H9 (cell line): ENCODE data around the gene EHF. TPM values are rescaled to one million over a fixed set of nuclear protein-coding genes. Genes with fewer than 3 reads are reported as not detected.

Experiments
- DNase-seq: peaks from one replicate; pipeline ENCODE4 v3.0.0-alpha.2; 2017
- H2AFZ ChIP-seq: one replicate; pipeline ENCODE4 v1.6.1; 2013; ENCODE audit warnings: mild to moderate bottlenecking, low read length, control low read depth, moderate library complexity
- H2AK5ac ChIP-seq: 2 replicates; pipeline ENCODE4 v1.6.1; 2013; ENCODE audit warnings: low read length, control low read depth, mixed read lengths; ENCODE audit not compliant: insufficient read length
- H2BK120ac ChIP-seq: one replicate; pipeline ENCODE4 v1.6.1; 2013; ENCODE audit warnings: low read depth, mild to moderate bottlenecking, low read length, control low read depth, inconsistent platforms; ENCODE audit not compliant: poor library complexity, severe bottlenecking
- H2BK12ac ChIP-seq: 2 replicates; pipeline ENCODE4 v1.6.1; 2013; ENCODE audit warnings: low read length, control low read depth, mixed read lengths, low read depth; ENCODE audit not compliant: insufficient read length
- H2BK15ac ChIP-seq: 2 replicates; pipeline ENCODE4 v1.6.1; 2013; ENCODE audit warnings: low read depth, low read length, control low read depth
- H2BK20ac ChIP-seq: one replicate; pipeline ENCODE4 v1.6.1; 2013; ENCODE audit warnings: low read depth, mild to moderate bottlenecking, low read length, control low read depth, inconsistent platforms; ENCODE audit not compliant: poor library complexity, severe bottlenecking
- H2BK5ac ChIP-seq: 2 replicates; pipeline ENCODE4 v1.6.1; 2013; ENCODE audit warnings: low read length, control low read depth, mixed read lengths; ENCODE audit not compliant: insufficient read length
- H3K14ac ChIP-seq: 2 replicates; pipeline ENCODE4 v1.6.1; 2013; ENCODE audit warnings: low read length, control low read depth; ENCODE audit not compliant: insufficient read depth
- H3K18ac ChIP-seq: 2 replicates; pipeline ENCODE4 v1.6.1; 2013; ENCODE audit warnings: low read depth, mild to moderate bottlenecking, mixed read lengths, low read length, control low read depth; ENCODE audit not compliant: insufficient read length
- H3K23ac ChIP-seq: 2 replicates; pipeline ENCODE4 v1.6.1; 2013; ENCODE audit warnings: low read length, control low read depth, mixed read lengths, low read depth; ENCODE audit not compliant: insufficient read length
- H3K23me2 ChIP-seq: 2 replicates; pipeline ENCODE4 v1.6.1; 2013; ENCODE audit warnings: low read depth, mild to moderate bottlenecking, mixed read lengths, low read length, control low read depth; ENCODE audit not compliant: insufficient read length, poor library complexity, severe bottlenecking
- H3K27ac ChIP-seq: 2 replicates; pipeline ENCODE4 v1.5.1; 2013; ENCODE audit warnings: low read length, control low read depth, mixed read lengths, low read depth; ENCODE audit not compliant: insufficient read length
- H3K27me3 ChIP-seq: 2 replicates; pipeline ENCODE4 v1.6.1; 2013; ENCODE audit warnings: low read length, control low read depth, inconsistent platforms; ENCODE audit not compliant: insufficient read depth
- H3K4ac ChIP-seq: 2 replicates; pipeline ENCODE4 v1.6.1; 2013; ENCODE audit warnings: low read depth, mild to moderate bottlenecking, control low read depth, inconsistent platforms, low read length, moderate library complexity
- H3K4me1 ChIP-seq: 2 replicates; pipeline ENCODE4 v1.6.1; 2013; ENCODE audit warnings: low read length, control low read depth, inconsistent platforms; ENCODE audit not compliant: insufficient read depth
- H3K4me2 ChIP-seq: 2 replicates; pipeline ENCODE4 v1.6.1; 2013; ENCODE audit warnings: low read length, control low read depth, mixed read lengths; ENCODE audit not compliant: insufficient read length, insufficient read depth
- H3K56ac ChIP-seq: 2 replicates; pipeline ENCODE4 v1.6.1; 2013; ENCODE audit warnings: low read depth, mild to moderate bottlenecking, mixed read lengths, low read length, control low read depth; ENCODE audit not compliant: insufficient read length
- H3K79me1 ChIP-seq: 2 replicates; pipeline ENCODE4 v1.6.1; 2013; ENCODE audit warnings: low read depth, mild to moderate bottlenecking, moderate library complexity, low read length, control low read depth, inconsistent platforms; ENCODE audit not compliant: insufficient read depth, poor library complexity, severe bottlenecking
- H3K79me2 ChIP-seq: 2 replicates; pipeline ENCODE4 v1.6.1; 2013; ENCODE audit warnings: low read length, control low read depth, inconsistent platforms; ENCODE audit not compliant: insufficient read depth
- H3K9ac ChIP-seq: 2 replicates; pipeline ENCODE4 v1.6.1; 2013; ENCODE audit warnings: low read length, control low read depth, mixed read lengths; ENCODE audit not compliant: insufficient read length; ENCODE audit errors: extremely low read depth
- H3K9me3 ChIP-seq: one replicate; pipeline ENCODE4 v1.6.1; 2013; ENCODE audit warnings: low read depth, low read length, inconsistent platforms; ENCODE audit not compliant: control insufficient read depth
- H3T11ph ChIP-seq: one replicate; pipeline ENCODE4 v1.6.1; 2013; ENCODE audit warnings: mild to moderate bottlenecking, low read length, control low read depth, inconsistent platforms
- H4K20me1 ChIP-seq: one replicate; pipeline ENCODE4 v1.6.1; 2013; ENCODE audit not compliant: control insufficient read depth, insufficient read length, insufficient read depth
- H4K5ac ChIP-seq: 2 replicates; pipeline ENCODE4 v1.6.1; 2013; ENCODE audit warnings: low read depth, mild to moderate bottlenecking, mixed read lengths, low read length, control low read depth; ENCODE audit not compliant: insufficient read length
- H4K8ac ChIP-seq: replicated peaks from 2 replicates; pipeline ENCODE4 v1.6.1; 2013; ENCODE audit warnings: low read length, control low read depth, mixed read lengths, low read depth; ENCODE audit not compliant: insufficient read length
- H4K91ac ChIP-seq: 2 replicates; pipeline ENCODE4 v1.6.1; 2013; ENCODE audit warnings: low read depth, mild to moderate bottlenecking, moderate library complexity, mixed read lengths, low read length, control low read depth; ENCODE audit not compliant: insufficient read length
- H3K27ac Mint-ChIP-seq, 3 experiments: 2 replicates in 2 of 3; 3 replicates in 1 of 3; pipeline ENCODE4 v1.8.0; 2020 to 2021; ENCODE audit warnings: mixed read lengths in 3 of 3, mild to moderate bottlenecking in 1 of 3, moderate library complexity in 1 of 3
- H3K27me3 Mint-ChIP-seq: 2 replicates; pipeline ENCODE4 v1.8.0; 2021; ENCODE audit warnings: low read depth, mild to moderate bottlenecking, moderate library complexity, mixed read lengths
- H3K36me3 Mint-ChIP-seq, 3 experiments: 2 replicates in 2 of 3; 3 replicates in 1 of 3; pipeline ENCODE4 v1.8.0; 2020 to 2021; ENCODE audit warnings: low read depth in 3 of 3, mixed read lengths in 3 of 3; ENCODE audit not compliant: insufficient read depth in 1 of 3
- H3K4me1 Mint-ChIP-seq, 2 experiments: 2 replicates each; pipeline ENCODE4 v1.8.0; 2020; ENCODE audit warnings: mixed read lengths in 2 of 2
- H3K4me3 Mint-ChIP-seq, 2 experiments: 2 replicates in 1 of 2; 3 replicates in 1 of 2; pipeline ENCODE4 v1.8.0; 2020 to 2021; ENCODE audit warnings: mild to moderate bottlenecking in 2 of 2, mixed read lengths in 2 of 2, moderate library complexity in 1 of 2
- H3K9me3 Mint-ChIP-seq, 2 experiments: 2 replicates in 1 of 2; 3 replicates in 1 of 2; pipeline ENCODE4 v1.8.0; 2020; ENCODE audit warnings: mild to moderate bottlenecking in 2 of 2, mixed read lengths in 2 of 2, moderate library complexity in 1 of 2
- WGBS: extraction: QIAGEN DNeasy Blood & Tissue Kit; methylation state at CpG from one replicate; pipeline ENCODE4 v1.1.7; 2013; ENCODE audit warnings: missing lambda C conversion rate, low lambda C conversion rate, mixed read lengths; ENCODE audit not compliant: insufficient read length; ENCODE audit errors: extremely low coverage; 5-methylcytosine and 5-hydroxymethylcytosine counted together
- total RNA-seq: library from RNA; stranded (reverse); gene quantifications from 2 replicates; pipeline ENCODE4 v1.2.1, GENCODE V29; 2021
- TF ChIP-seq, protein P1 (sequence below): fragments of 200-600 bp; sonication (generic); conservative IDR thresholded peaks from 3 replicates; pipeline ENCODE4 v1.8.0; 2021; ENCODE audit warnings: antibody characterized with exemption, mild to moderate bottlenecking

Gene EHF
- total RNA-seq, 1 experiment from 2014 or later, result not detected

DNA sequence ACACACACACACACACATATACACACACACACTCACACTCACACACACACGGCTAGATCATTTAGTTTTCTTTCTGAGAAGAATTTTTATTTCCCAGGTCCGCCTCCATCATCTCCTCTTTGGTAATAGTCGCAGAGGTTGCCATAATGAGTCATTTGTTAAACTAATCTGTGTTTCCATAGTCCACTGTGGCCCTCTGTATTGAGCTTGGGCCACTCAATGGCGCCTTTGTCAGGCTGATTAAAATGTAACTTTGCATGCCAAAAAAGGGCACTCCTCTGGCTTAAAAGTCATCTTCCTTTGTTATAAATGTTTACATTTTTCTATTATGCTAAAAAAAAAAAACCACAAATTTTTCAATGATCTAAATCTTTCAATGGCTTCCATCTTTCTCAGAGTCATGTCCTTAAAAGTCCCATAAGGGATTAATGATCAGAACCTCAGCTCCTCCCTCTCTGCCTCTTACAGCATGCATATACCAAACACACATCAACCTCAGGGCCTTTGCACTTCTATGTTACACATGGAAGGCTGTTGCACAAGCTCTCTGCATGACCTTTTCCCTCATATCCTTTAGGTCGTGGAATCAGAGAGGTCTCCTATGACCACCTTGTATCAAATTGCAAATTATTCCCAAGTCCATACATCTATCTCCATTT lies 35.3 kb downstream of the EHF start:
- H3K4me1 Mint-ChIP-seq, result peaks cover 55 to 62% of the 10 kb centered on the region in 2 experiments
- Histone ChIP-seq H4K91ac (no peak overlapping the region), H2BK12ac (no peak overlapping the region), H3K79me1 (no peaks in the 10 kb centered on the region), H2BK15ac (no peak overlapping the region), H2AK5ac (no peak overlapping the region), H3K4me1 (peaks cover 7% of the 10 kb centered on the region), H3K56ac (no peak overlapping the region), H2BK20ac (no peak overlapping the region), H2AFZ (no peak overlapping the region), H3K18ac (no peak overlapping the region), H3K27ac (no peak overlapping the region), H3K9ac (no peak overlapping the region), H3K23ac (no peak overlapping the region), H3K23me2 (no peaks in the 10 kb centered on the region), H3K27me3 (no peaks in the 10 kb centered on the region), H4K5ac (no peak overlapping the region), H3K14ac (no peak overlapping the region), H3T11ph (no peak overlapping the region), H4K20me1 (no peaks in the 10 kb centered on the region), H3K79me2 (no peaks in the 10 kb centered on the region), H2BK5ac (no peak overlapping the region), H3K4me2 (no peak overlapping the region), H2BK120ac (no peak overlapping the region), H3K4ac (no peak overlapping the region), H3K9me3 (no peaks in the 10 kb centered on the region), H4K8ac (no peak overlapping the region)
- WGBS, result no CpG with 5 or more reads among the region's 5 CpGs
- H3K4me3 Mint-ChIP-seq, result no peak overlapping the region
- H3K9me3 Mint-ChIP-seq, result no peaks in the 10 kb centered on the region
- H3K27me3 Mint-ChIP-seq, result no peaks in the 10 kb centered on the region
- H3K36me3 Mint-ChIP-seq, result no peaks in the 10 kb centered on the region; a peak in 1 of 7 replicates
- peak overlapping the region in 1 of 3 experiments; percentile 36; a peak in 3 of 7 replicates for H3K27ac Mint-ChIP-seq
- TF ChIP-seq, protein P1, sequence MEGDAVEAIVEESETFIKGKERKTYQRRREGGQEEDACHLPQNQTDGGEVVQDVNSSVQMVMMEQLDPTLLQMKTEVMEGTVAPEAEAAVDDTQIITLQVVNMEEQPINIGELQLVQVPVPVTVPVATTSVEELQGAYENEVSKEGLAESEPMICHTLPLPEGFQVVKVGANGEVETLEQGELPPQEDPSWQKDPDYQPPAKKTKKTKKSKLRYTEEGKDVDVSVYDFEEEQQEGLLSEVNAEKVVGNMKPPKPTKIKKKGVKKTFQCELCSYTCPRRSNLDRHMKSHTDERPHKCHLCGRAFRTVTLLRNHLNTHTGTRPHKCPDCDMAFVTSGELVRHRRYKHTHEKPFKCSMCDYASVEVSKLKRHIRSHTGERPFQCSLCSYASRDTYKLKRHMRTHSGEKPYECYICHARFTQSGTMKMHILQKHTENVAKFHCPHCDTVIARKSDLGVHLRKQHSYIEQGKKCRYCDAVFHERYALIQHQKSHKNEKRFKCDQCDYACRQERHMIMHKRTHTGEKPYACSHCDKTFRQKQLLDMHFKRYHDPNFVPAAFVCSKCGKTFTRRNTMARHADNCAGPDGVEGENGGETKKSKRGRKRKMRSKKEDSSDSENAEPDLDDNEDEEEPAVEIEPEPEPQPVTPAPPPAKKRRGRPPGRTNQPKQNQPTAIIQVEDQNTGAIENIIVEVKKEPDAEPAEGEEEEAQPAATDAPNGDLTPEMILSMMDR, result no peak
- no peak for DNase-seq
